GM19328 (cell line): ENCODE data around the gene AGAP2.

Experiments
- ATAC-seq: cut with Tn5 transposase; IDR thresholded peaks from one replicate; pipeline ENCODE4 v1.9.1; 2021; ENCODE audit warnings: mild to moderate bottlenecking, moderate library complexity; ENCODE audit not compliant: unreplicated experiment

Gene AGAP2

GRCh38 chr12:57754411-57755193 is 16.1 kb upstream of the AGAP2 start, which contains the start of gene MARCHF9:
Gene MARCHF9, plus strand, starts transcription at chr12:57755103. Its CDS starts 426 bp downstream, at chr12:57755529.
- ATAC-seq = peak; percentile 35

- ATAC-seq = no peak
These were observed 15.3 kb upstream of the AGAP2 start for GRCh38 chr12:57753756-57754337.

- no peak for ATAC-seq
These were observed 14.1 kb upstream of the AGAP2 start for GRCh38 chr12:57752668-57753000.

GRCh38 chr12:57751788-57752667 is 13.5 kb upstream of the AGAP2 start, which contains the start of gene CDK4:
Gene CDK4, minus strand, starts transcription at chr12:57752310. Its CDS starts 593 bp downstream, at chr12:57751717.
- peak; percentile 57 for ATAC-seq

- no peak for ATAC-seq
These were observed 12.9 kb upstream of the AGAP2 start for GRCh38 chr12:57751432-57751787.

- no peak for ATAC-seq
These were observed 12.3 kb upstream of the AGAP2 start for GRCh38 chr12:57750561-57751431.

GRCh38 chr12:57749061-57749460 is 10.5 kb upstream of the AGAP2 start:
- no peak for ATAC-seq

- no peak for ATAC-seq
These were observed 7.5 kb upstream of the AGAP2 start for GRCh38 chr12:57746025-57746424.

GRCh38 chr12:57745485-57745881 is 6.9 kb upstream of the AGAP2 start:
- ATAC-seq = no peak

GRCh38 chr12:57744777-57745484 is 6.4 kb upstream of the AGAP2 start, which contains the start of gene TSPAN31:
Gene TSPAN31, plus strand, starts transcription at chr12:57745039. Its CDS starts 116 bp downstream, at chr12:57745155.
- peak; percentile 74 for ATAC-seq

- peak; percentile 38 for ATAC-seq
These were observed 5.7 kb upstream of the AGAP2 start for GRCh38 chr12:57744194-57744776.

- no peak for ATAC-seq
These were observed 5.2 kb upstream of the AGAP2 start for GRCh38 chr12:57743769-57744168.

- ATAC-seq = peak; percentile 48
These were observed 3.5 kb upstream of the AGAP2 start for GRCh38 chr12:57741844-57742738.

- no peak for ATAC-seq
These were observed 2.9 kb upstream of the AGAP2 start for GRCh38 chr12:57741413-57741789.

- no peak for ATAC-seq
These were observed 2.3 kb upstream of the AGAP2 start for GRCh38 chr12:57740656-57741412.

- ATAC-seq = no peak
These were observed 1.5 kb upstream of the AGAP2 start for GRCh38 chr12:57739914-57740538.

GRCh38 chr12:57739387-57739786 is 845 bp upstream of the AGAP2 start:
- no peak for ATAC-seq
